ENCODE results near the gene KATNB1. TPM values are rescaled to one million over a fixed set of nuclear protein-coding genes. Genes with fewer than 3 reads are reported as not detected.

The KATNB1 gene
- total and polyA plus RNA-seq, 2 of the 8 experiments (the other 6 are each of a cell fraction or from before 2014, with no cell fraction given) = 50.2 to 60.4 TPM

DNA sequence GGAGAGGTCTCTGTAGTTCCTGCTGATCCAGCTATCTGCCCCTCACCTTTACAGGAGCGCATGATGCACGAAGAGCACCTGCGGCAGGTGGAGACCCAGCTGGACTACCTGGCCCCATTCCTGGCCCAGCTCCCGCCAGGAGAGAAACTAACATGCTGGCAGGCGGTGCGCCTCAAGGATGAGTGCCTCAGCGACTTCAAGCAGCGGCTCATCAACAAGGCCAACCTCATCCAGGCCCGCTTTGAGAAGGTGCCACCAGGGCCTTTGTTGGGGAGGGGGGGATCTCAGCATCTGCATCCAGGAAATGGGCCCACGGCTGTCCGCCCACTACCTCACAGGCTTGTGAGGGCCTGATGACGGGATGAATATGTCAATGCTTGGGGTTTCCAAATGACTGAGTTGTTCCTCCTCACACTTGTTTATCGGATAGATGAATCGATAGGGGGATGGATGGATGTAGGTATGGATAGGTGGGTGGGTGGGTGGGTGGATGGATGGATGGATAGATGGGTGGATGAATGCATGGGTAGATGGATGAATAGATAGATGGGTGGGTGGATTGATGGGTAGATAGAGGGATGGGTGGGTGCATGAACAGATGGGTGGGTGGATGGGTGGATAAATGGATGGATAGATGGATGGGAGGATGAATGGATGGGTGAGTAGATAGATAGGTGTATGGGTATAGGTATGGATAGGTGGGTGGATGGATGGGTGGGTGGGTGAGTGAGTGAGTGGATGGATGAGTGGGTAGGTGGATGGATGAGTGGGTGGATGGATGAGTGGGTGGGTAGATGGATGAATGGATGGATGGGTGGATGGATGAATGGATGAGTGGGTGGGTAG lies 7.0 kb upstream of the KATNB1 start (continued):
- TF ChIP-seq, protein P1, sequence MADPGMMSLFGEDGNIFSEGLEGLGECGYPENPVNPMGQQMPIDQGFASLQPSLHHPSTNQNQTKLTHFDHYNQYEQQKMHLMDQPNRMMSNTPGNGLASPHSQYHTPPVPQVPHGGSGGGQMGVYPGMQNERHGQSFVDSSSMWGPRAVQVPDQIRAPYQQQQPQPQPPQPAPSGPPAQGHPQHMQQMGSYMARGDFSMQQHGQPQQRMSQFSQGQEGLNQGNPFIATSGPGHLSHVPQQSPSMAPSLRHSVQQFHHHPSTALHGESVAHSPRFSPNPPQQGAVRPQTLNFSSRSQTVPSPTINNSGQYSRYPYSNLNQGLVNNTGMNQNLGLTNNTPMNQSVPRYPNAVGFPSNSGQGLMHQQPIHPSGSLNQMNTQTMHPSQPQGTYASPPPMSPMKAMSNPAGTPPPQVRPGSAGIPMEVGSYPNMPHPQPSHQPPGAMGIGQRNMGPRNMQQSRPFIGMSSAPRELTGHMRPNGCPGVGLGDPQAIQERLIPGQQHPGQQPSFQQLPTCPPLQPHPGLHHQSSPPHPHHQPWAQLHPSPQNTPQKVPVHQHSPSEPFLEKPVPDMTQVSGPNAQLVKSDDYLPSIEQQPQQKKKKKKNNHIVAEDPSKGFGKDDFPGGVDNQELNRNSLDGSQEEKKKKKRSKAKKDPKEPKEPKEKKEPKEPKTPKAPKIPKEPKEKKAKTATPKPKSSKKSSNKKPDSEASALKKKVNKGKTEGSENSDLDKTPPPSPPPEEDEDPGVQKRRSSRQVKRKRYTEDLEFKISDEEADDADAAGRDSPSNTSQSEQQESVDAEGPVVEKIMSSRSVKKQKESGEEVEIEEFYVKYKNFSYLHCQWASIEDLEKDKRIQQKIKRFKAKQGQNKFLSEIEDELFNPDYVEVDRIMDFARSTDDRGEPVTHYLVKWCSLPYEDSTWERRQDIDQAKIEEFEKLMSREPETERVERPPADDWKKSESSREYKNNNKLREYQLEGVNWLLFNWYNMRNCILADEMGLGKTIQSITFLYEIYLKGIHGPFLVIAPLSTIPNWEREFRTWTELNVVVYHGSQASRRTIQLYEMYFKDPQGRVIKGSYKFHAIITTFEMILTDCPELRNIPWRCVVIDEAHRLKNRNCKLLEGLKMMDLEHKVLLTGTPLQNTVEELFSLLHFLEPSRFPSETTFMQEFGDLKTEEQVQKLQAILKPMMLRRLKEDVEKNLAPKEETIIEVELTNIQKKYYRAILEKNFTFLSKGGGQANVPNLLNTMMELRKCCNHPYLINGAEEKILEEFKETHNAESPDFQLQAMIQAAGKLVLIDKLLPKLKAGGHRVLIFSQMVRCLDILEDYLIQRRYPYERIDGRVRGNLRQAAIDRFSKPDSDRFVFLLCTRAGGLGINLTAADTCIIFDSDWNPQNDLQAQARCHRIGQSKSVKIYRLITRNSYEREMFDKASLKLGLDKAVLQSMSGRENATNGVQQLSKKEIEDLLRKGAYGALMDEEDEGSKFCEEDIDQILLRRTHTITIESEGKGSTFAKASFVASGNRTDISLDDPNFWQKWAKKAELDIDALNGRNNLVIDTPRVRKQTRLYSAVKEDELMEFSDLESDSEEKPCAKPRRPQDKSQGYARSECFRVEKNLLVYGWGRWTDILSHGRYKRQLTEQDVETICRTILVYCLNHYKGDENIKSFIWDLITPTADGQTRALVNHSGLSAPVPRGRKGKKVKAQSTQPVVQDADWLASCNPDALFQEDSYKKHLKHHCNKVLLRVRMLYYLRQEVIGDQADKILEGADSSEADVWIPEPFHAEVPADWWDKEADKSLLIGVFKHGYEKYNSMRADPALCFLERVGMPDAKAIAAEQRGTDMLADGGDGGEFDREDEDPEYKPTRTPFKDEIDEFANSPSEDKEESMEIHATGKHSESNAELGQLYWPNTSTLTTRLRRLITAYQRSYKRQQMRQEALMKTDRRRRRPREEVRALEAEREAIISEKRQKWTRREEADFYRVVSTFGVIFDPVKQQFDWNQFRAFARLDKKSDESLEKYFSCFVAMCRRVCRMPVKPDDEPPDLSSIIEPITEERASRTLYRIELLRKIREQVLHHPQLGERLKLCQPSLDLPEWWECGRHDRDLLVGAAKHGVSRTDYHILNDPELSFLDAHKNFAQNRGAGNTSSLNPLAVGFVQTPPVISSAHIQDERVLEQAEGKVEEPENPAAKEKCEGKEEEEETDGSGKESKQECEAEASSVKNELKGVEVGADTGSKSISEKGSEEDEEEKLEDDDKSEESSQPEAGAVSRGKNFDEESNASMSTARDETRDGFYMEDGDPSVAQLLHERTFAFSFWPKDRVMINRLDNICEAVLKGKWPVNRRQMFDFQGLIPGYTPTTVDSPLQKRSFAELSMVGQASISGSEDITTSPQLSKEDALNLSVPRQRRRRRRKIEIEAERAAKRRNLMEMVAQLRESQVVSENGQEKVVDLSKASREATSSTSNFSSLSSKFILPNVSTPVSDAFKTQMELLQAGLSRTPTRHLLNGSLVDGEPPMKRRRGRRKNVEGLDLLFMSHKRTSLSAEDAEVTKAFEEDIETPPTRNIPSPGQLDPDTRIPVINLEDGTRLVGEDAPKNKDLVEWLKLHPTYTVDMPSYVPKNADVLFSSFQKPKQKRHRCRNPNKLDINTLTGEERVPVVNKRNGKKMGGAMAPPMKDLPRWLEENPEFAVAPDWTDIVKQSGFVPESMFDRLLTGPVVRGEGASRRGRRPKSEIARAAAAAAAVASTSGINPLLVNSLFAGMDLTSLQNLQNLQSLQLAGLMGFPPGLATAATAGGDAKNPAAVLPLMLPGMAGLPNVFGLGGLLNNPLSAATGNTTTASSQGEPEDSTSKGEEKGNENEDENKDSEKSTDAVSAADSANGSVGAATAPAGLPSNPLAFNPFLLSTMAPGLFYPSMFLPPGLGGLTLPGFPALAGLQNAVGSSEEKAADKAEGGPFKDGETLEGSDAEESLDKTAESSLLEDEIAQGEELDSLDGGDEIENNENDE (IDR thresholded peaks at IDR 0.05; ENCODE audit: insufficient replicate concordance, low read length) = no peak
- TF ChIP-seq BCL11A (IDR thresholded peaks at IDR 0.05; ENCODE audit: low read depth in 2 of 2, low read length in 2 of 2) = no peak
- TF ChIP-seq POLR2AphosphoS5 (IDR thresholded peaks at IDR 0.05; ENCODE audit: low read depth, low read length) = no peak
- TF ChIP-seq NRF1 (IDR thresholded peaks at IDR 0.05; ENCODE audit: low read depth, low read length) = no peak

All from H1 (cell line).